Upper lobe of left lung (tissue), 4 donors: ENCODE data around the gene RHBDL1.

Experiments used
- EP300 ChIP-seq, 4 donors: sonication (generic); formaldehyde crosslinking; IDR thresholded peaks; one replicate each; pipeline ENCODE4 v1.5.1; 2017; ENCODE audit warnings: antibody characterized with exemption in 4 of 4, control low read depth in 2 of 4
- POLR2A ChIP-seq, 4 donors: fragments of 450-650 bp; IDR thresholded peaks; one replicate each; pipeline ENCODE4 v1.5.1; 2016 to 2017; ENCODE audit warnings: antibody characterized with exemption in 4 of 4, mild to moderate bottlenecking in 2 of 4
- POLR2AphosphoS5 ChIP-seq, 2 donors: sonication (generic); formaldehyde crosslinking; IDR thresholded peaks; one replicate each; pipeline ENCODE4 v1.5.1; 2017; ENCODE audit warnings: antibody characterized with exemption in 2 of 2
- TF ChIP-seq, protein P1 (sequence below), 6 experiments: fragments of 450-650 bp in 4 of 6; fragments of 200-600 bp in 2 of 6; sonication (generic) in 2 of 6; IDR thresholded peaks; one replicate each; pipeline ENCODE4 v1.5.1; 2016 to 2019; ENCODE audit warnings: antibody characterized with exemption in 6 of 6

DNA sequence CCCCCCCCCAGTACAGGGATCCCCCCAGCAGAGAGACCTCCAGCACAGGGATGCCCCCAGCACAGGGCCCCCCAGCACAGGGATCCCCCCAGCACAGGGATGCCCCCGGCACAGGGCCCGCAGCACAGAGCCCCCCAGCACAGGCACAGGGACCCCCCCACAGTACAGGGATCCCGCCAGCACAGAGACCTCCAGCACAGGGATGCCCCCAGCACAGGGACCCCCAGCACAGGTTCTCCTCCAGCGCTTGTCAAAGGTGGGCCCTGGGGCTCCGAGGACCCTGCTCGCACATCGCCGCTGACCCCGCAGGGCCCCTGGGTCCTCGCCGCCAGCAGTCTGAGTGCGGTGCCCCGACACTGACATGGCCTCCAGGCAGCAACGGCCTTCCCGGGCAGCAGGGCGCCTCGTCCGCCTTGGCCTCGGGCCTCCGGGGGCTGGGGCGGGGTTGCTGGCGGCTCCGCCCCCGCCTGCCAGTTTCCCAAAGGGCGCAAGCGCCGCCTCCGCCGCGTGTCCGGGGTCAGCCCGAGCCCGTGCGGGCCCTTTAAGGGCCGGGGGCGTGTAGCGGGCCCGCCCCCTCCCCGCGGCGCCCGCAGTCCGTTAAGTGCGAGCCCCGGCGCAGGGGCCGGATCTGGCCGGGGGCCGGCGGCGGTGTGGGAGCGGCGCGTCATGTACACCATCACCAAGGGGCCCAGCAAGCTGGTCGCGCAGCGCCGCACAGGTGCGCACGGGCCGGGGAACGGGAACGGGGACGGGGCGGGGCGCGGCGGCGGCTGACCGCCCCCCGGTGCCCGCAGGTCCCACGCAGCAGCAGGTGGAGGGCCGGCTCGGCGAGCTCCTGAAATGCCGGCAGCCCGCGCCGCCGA is 33.9 kb upstream of the RHBDL1 start, which contains the start of gene MCRIP2:
- TF ChIP-seq, protein P1, sequence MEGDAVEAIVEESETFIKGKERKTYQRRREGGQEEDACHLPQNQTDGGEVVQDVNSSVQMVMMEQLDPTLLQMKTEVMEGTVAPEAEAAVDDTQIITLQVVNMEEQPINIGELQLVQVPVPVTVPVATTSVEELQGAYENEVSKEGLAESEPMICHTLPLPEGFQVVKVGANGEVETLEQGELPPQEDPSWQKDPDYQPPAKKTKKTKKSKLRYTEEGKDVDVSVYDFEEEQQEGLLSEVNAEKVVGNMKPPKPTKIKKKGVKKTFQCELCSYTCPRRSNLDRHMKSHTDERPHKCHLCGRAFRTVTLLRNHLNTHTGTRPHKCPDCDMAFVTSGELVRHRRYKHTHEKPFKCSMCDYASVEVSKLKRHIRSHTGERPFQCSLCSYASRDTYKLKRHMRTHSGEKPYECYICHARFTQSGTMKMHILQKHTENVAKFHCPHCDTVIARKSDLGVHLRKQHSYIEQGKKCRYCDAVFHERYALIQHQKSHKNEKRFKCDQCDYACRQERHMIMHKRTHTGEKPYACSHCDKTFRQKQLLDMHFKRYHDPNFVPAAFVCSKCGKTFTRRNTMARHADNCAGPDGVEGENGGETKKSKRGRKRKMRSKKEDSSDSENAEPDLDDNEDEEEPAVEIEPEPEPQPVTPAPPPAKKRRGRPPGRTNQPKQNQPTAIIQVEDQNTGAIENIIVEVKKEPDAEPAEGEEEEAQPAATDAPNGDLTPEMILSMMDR (IDR thresholded peaks at IDR 0.05): peak in 1 of 6 experiments; percentile 6
- TF ChIP-seq POLR2A (IDR thresholded peaks at IDR 0.05) (peak in 3 of 4 donors; percentile 41 to 79 (median 71)), POLR2AphosphoS5 (IDR thresholded peaks at IDR 0.05) (peak; percentile 57 to 67), EP300 (IDR thresholded peaks at IDR 0.05) (no peak)
